ENCODE data around the gene NADSYN1.
"Not testable (repeated sequence)": the region's sequence is repeated elsewhere in the genome, so short reads cannot be mapped to it uniquely, and the experiment has no call there.

NADSYN1 gene

GRCh38 chr11:71526796-71527575 lies 74.0 kb downstream of the NADSYN1 start, which contains the start of gene KRTAP5-7:
TSS of gene KRTAP5-7 (plus strand) at chr11:71527267. CDS start at chr11:71527301, 34 bp downstream.
- not testable (repeated sequence) for DNase-seq (ENCODE audit: low read depth in 2 of 2)

DNA sequence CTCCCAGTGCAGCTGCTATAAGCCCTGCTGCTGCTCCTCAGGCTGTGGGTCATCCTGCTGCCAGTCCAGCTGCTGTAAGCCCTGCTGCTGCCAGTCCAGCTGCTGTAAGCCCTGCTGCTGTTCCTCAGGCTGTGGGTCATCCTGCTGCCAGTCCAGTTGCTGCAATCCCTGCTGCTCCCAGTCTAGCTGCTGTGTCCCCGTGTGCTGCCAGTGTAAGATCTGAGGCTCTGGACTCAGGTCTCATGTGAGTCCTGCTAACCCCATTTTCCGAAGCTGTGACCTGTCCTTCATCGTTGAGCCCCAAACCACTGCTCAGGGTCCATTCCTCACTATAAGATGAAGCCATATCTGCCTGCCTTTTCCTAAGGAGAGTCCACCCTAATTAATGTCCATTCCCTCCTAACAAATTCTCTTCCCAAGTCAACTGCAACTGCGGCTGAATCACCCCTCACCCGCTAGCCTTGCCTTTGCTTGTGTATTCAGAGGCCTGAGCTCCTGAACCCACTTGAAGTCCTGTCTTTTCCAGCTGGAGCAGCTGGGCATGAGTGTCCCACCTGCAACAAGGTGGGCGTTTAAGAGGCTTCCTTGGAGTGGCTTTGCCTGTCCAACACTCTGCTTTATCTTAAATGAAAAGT lies 74.7 kb downstream of the NADSYN1 start:
- DNase-seq (ENCODE audit: low read depth in 2 of 2), result no peak

GRCh38 chr11:71530602-71531001 lies 77.6 kb downstream of the NADSYN1 start:
- DNase-seq (ENCODE audit: low read depth in 2 of 2), result no peak

GRCh38 chr11:71532036-71532610 lies 79.1 kb downstream of the NADSYN1 start:
- no peak for DNase-seq (ENCODE audit: low read depth in 2 of 2)

DNA sequence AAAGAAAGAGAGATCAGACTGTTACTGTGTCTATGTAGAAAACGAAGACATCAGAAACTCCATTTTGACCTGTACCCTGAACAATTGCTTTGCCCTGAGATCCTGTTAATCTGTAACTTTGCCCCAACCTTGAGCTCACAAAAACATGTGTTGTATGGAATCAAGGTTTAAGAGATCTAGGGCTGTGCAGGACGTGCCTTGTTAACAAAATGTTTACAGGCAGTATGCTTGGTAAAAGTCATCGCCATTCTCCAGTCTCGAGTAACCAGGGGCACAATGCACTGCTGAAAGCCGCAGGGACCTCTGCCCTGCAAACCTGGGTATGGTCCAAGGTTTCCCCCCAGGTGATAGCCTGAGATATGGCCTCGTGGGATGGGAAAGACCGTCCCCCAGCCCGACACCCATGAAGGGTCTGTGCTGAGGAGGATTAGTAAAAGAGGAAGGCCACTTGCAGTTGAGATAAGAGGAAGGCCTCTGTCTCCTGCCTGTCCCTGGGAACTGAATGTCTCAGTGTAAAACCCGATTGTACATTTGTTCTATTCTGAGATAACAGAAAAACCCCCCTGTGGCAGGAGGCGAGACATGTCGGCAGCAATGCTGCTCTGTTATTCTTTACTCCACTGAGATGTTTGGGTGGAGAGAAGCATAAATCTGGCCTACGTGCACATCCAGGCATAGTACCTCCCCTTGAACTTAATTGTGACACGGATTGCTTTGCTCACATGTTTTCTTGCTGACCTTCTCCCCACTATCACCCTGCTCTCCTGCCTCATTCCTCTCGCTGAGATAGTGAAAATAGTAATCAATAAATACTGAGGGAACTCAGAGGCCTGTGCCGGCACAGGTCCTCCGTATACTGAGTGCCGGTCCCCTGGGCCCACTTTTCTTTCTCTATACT lies 82.0 kb downstream of the NADSYN1 start:
- DNase-seq (ENCODE audit: low read depth in 2 of 2), result not testable (repeated sequence)

- DNase-seq (ENCODE audit: low read depth in 2 of 2), result no peak
Measured at GRCh38 chr11:71535825-71536224, 82.8 kb downstream of the NADSYN1 start.

- DNase-seq (ENCODE audit: low read depth in 2 of 2), result no peak
Measured at GRCh38 chr11:71537537-71537936, 84.5 kb downstream of the NADSYN1 start.

GRCh38 chr11:71537977-71538665 lies 85.1 kb downstream of the NADSYN1 start, which contains the start of gene KRTAP5-8:
TSS of gene KRTAP5-8 (plus strand) at chr11:71538025. CDS start at chr11:71538056, 31 bp downstream.
- not testable (repeated sequence) for DNase-seq (ENCODE audit: low read depth in 2 of 2)

DNA sequence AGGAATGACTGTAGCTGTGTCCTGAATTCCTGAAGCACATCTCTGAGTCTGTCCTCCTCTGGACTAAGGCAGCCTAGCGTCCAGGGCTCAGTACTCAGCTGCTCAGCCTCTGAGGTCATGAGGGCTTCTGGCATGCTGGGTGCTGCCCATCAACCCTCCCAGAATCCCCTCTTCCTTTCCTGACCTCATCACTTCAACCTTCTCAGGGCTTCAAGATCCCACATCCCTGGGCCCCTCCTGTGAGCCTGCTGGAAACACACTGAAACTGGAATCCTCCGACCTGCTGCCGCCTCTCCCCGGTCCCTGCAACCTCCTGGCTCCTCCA lies 85.6 kb downstream of the NADSYN1 start:
- DNase-seq (ENCODE audit: low read depth in 2 of 2), result no peak

DNA sequence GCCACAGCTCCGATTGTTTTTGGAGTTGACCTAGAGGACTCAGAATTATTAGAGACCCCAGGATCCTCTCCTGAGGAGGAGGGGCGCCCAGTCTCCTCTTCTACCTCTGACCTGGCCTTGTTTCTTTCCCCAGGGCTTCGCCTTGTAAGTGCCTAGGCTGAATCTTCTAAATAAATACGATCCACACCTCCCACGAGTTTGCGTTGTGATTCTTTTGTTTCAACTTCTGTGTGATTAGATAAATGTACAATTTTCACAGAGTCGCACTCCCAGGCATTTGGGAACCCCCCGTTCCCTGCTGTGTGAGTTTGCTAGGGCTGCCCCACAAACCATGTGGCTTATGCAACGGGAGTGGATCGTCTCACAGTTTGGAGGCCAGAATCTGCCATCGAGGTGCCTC lies 86.0 kb downstream of the NADSYN1 start:
- no peak for DNase-seq (ENCODE audit: low read depth in 2 of 2)

- not testable (repeated sequence) for DNase-seq (ENCODE audit: low read depth in 2 of 2)
Measured at GRCh38 chr11:71539971-71540370, 87.0 kb downstream of the NADSYN1 start.

- not testable (repeated sequence) for DNase-seq (ENCODE audit: low read depth in 2 of 2)
Measured at GRCh38 chr11:71540521-71541304, 87.7 kb downstream of the NADSYN1 start.

- no peak for DNase-seq (ENCODE audit: low read depth in 2 of 2)
Measured at GRCh38 chr11:71542382-71542781, 89.4 kb downstream of the NADSYN1 start.

DNA sequence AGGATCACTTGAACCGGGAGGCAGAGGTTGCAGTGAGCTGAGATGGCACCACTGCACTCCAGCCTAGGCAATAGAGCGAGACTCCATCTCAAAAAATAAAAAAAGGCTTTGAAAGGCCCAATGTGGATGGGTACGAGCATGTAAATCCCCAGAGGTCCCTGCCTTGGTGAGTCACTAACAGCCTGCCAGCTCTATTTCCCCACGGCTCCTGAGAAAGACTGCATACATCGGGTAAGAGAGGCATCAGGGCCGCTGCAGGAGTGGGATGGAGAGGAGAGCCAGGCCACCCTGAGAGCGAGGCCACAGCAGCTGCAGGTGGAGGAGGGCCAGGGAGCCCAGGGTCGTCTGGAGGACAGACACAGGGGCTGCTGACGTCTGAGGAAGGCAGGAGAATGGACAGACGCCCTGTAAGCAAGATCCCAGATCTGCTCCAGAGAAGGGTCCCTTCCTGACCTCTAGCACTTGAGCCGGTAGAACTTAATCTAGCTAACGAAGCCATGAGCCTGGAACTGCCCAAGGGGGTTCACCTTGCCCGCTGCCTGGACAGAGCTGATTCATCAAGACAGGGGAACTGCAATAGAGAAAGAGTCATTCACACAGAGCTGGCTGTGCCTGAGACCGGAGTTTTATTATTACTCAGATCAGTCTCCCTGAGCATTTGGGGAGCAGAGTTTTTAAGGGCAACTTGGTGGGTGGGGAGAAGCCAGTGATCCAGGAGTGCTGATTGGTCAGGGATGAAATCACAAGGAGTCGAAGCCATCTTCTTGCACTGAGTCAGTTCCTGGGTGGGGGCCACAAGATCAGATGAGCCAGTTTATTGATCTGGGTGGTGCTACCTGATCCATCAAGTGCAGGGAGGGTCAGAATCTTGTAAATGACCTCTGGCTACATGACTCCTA lies 90.1 kb downstream of the NADSYN1 start:
- DNase-seq (ENCODE audit: low read depth in 2 of 2), result no peak

GRCh38 chr11:71543866-71544265 lies 90.9 kb downstream of the NADSYN1 start:
- no peak for DNase-seq (ENCODE audit: low read depth in 2 of 2)

- no peak for DNase-seq (ENCODE audit: low read depth in 2 of 2)
Measured at GRCh38 chr11:71544525-71545214, 91.7 kb downstream of the NADSYN1 start.

GRCh38 chr11:71545405-71545966 lies 92.5 kb downstream of the NADSYN1 start:
- no peak for DNase-seq (ENCODE audit: low read depth in 2 of 2)

DNA sequence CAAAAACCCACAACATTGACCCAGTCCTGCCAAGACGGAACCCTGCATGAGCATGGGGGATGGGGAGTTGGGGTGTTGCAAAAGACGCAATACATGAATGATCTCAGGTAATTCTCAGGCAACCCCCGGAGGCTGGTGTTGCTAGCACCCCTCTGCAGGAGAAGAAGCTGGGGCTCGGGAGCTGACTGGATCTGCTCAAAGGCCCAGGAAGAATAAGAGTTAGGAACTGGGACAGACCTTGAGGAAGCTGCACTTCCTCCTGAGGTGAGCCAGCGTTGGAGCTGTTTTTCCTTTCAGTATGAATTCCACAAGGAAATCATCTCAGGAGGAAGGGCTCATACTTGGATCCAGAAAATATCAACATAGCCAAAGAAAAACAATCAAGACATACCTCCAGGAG lies 95.1 kb downstream of the NADSYN1 start, which contains the start of gene KRTAP5-9:
Gene KRTAP5-9 (plus strand): TSS at position 301 of the 400 bp plus-strand sequence. CDS start 238 bp downstream, outside the sequence.
- DNase-seq (ENCODE audit: low read depth in 2 of 2), result no peak
